Cardiac fibroblast (primary cell): Measurements from ENCODE around the gene DCPS.

Source experiments
- DNase-seq, 2 donors: peaks; one replicate each; pipeline versions ENCODE4 v3.0.0 to v3.0.0-alpha.2; 2010; ENCODE audit warnings: low read depth in 2 of 2
- H3K4me3 ChIP-seq, 2 donors: replicated peaks in 1 of 2; 1 replicate in 1 of 2; 2 replicates in 1 of 2; pipeline ENCODE4 v1.5.1; 2011; ENCODE audit warnings: low read depth in 2 of 2, low read length in 2 of 2, mild to moderate bottlenecking in 2 of 2, moderate library complexity in 1 of 2
- TF ChIP-seq, protein P1 (sequence below): IDR thresholded peaks from one replicate; pipeline ENCODE4 v1.5.1; 2011; ENCODE audit warnings: low read depth, mild to moderate bottlenecking, low read length, inconsistent platforms

Gene DCPS

DNA sequence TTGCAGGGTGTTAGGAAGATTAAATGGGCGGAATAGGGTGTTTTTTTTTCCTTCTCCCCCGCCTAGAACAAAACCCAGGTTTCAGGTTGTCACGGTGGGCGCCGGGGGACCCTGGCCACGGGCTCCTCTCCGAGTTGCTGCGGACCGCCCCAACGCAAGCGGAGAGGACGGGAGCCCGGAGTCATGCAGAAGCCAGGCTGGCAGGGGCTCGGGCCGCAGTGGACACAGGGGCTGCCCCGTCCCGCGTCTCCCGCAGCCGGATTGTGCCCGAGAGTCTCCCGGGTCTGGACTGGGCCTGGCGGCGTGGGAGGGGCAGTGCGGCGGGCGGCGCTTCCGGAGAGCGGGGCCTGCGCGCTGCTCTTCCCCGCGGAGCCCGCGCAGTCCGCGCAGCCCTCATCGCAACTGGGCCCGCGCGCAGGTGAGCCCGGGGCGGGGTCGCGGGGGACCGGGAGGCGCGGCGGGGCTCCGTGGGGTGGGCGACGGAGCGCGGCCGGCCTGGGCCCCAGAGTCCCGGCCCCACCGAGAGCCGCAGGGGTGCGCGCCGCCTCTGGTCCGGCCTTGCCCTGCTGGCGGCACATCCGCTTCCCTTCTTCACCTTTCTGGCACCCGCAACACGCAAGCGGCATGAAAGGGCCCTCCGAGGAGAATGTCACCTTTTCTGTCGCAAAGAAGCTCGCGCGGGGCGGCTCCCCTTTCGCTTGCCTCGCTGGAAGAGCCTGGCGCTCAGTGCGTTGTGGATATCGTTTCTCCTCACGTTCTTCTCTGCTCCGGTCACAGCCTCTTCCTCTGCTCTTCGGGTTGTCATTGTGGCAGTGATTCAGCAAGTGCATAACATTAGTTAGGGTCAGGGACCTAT is 20.9 kb upstream of the DCPS start, which contains the start of gene TIRAP:
TIRAP (plus strand) TSS at position 358 of the 856 bp plus-strand sequence. CDS start 7,802 bp downstream, outside the sequence.
- TF ChIP-seq, protein P1, sequence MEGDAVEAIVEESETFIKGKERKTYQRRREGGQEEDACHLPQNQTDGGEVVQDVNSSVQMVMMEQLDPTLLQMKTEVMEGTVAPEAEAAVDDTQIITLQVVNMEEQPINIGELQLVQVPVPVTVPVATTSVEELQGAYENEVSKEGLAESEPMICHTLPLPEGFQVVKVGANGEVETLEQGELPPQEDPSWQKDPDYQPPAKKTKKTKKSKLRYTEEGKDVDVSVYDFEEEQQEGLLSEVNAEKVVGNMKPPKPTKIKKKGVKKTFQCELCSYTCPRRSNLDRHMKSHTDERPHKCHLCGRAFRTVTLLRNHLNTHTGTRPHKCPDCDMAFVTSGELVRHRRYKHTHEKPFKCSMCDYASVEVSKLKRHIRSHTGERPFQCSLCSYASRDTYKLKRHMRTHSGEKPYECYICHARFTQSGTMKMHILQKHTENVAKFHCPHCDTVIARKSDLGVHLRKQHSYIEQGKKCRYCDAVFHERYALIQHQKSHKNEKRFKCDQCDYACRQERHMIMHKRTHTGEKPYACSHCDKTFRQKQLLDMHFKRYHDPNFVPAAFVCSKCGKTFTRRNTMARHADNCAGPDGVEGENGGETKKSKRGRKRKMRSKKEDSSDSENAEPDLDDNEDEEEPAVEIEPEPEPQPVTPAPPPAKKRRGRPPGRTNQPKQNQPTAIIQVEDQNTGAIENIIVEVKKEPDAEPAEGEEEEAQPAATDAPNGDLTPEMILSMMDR, result no peak
- peak within 1 kb of the TSS; percentile 69 to 70 for H3K4me3 ChIP-seq
- DNase-seq, result peak; percentile 58 to 62

DNA sequence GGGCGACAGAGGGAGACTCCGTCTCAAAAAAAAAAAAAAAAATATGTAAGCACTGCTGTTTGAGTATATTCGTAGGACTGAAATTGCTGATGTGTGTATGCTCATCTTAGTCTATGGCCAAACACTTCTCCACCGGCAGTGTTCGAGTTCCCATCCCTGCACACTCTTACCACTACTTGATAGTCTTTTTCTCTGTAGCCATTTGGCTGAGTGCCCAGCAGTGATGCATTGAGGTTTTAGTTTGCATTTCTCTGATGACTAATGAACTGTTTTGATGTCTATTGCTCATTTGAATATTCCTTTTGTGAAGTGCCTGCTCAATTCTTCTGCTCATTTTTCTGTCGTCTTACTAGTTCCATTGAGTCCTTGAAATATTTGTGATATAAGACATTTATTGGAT is 19.0 kb upstream of the DCPS start:
- DNase-seq, result peak; percentile 89 to 97
- TF ChIP-seq, protein P1, result no peak
- H3K4me3 ChIP-seq, result no peak overlapping the region

DNA sequence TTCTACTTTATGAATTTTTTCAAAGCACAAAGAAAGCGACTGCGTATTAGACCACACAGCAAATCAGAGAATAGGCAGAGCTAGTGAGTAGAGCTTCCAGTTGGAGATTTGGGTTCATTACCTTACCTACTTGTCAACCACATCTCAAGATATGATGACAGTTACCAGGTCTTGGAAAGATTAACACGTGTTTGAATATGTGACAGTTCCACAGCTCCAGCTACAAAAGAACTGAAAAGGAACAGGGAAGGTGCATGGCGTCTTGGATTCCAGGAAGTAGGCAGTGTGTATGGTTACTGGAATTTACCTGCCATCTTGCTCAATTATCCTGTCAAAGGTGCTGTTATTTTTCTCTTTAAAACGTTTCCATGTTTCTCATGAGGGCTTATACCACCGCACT is 15.6 kb upstream of the DCPS start:
- no peak overlapping the region for H3K4me3 ChIP-seq
- DNase-seq, result no peak
- TF ChIP-seq, protein P1, result no peak

DNA sequence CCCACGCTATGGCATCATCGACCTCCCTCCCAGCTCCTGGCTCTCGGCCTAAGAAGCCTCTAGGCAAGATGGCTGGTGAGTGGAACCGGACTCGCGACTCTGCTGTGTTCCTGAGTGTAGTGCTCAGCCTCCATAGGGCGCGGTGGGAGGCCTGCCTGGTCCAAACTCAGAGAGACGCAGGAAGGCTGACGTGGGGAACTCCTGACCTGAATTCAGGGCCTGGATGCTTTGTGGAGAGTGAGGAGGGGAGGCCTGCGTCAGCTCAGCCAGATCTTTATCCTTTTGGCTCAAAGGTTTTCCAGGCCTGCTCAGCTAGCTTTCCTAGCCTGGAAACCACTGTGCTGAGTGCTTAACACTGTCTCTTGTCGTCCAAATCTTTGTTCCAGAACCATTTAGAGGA is 13.0 kb upstream of the DCPS start:
- H3K4me3 ChIP-seq, result no peak overlapping the region
- TF ChIP-seq, protein P1, result no peak
- DNase-seq, result no peak

DNA sequence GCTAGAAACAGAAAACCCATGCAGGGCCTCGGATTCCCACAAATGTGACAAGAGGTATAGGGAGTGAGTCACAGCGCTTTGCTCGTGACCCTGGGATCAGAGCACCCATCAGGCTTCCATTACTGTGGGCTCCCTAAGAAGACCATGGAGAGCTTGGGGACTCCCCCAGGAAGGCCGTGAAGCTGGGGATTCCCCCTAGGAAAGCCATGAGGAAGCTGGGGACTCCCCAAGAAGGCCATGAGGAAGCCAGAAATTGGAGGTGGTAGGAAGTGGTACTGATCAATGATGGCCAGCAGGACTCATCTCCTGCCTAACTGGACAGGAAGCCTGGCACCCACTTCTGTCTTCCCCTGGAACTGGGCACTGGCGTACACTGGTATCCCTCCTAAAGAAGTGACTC is 10.1 kb upstream of the DCPS start:
- DNase-seq, result no peak
- TF ChIP-seq, protein P1, result no peak
- H3K4me3 ChIP-seq, result no peak overlapping the region

DNA sequence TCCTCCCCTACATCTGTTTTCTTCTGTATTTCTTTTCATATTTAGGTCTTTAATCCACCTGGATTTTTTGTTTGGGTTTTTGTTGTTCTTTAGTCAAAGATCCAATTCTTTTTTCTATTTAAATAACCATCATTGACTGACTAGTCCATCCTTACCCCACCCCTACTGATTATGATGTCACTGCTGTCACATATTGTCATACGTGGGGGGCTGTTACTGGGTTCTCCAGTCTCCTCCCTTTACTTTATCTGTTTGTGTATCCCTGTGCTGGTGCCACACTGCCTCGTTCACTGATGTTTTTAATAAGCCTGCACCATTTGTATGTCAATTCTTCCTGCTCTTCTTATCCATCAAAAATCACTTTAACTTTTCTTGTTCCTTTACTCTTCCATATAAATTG is 6.9 kb upstream of the DCPS start:
- TF ChIP-seq, protein P1, result no peak
- no peak for DNase-seq

More for the DNA sequence above, 6.9 kb upstream of the DCPS start:
- no peak overlapping the region for H3K4me3 ChIP-seq
